DMS153 treated with DMSO at 0.1 percent for 48 hours (cell line): ENCODE results near the gene CC2D1A.
"Not testable (repeated sequence)": the region's sequence is repeated elsewhere in the genome, so short reads cannot be mapped to it uniquely, and the experiment has no call there.

Source experiments
- DNase-seq: peaks from one replicate; lab custom pipeline; 2025; ENCODE audit not compliant: unreplicated experiment; lab: John Stamatoyannopoulos, UW

Gene CC2D1A

GRCh38 chr19:13960863-13961784 is 55.1 kb downstream of the CC2D1A start:
- DNase-seq: no peak

GRCh38 chr19:13961826-13962698 is 56.1 kb downstream of the CC2D1A start:
- no peak for DNase-seq

DNA sequence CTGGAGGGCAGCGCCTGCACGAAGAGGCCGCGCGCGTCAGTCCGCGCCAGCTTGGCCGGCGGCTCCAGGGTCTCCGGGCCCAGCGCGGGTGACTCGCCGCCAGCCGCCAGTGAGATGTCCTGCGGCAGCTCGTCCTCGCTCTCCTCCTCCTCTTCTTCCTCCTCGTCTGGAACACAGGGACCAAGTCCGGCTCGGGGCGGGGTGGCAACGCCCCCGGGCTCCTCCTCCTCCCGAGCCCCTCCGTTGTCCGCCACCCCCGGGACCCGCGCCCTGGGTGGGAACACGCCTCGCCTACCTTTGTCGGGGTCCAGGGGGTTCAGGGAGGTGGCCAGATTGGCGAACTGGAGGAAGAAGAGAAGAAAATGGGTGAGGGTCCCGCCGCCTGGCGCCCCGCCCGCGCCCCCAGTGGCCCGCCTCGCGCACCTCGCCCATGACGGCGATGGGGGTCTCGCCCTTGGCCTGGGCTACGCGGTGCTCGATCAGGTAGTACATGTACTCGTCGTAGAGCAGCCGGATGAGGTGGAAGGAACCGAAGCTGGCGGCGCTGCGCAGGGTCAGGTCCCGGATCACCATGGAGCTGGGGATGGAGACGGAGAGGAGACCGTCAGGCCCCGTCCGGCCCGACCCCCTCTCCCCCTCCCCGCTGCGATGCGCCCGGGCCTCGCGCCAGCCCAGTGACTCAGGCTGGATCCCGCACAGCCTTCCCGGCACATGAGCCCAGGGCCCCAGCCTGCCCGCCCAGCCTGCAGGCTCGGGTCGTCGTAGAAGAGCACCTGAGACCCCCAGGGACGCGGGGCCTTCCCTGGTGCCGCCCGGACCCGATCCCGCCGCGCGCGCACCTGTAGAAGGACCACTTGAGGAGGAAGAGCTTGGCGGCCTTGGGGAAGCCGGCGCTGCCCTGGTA is 57.0 kb downstream of the CC2D1A start:
- no peak for DNase-seq

GRCh38 chr19:13963603-13964105 is 57.7 kb downstream of the CC2D1A start:
- DNase-seq: no peak

DNA sequence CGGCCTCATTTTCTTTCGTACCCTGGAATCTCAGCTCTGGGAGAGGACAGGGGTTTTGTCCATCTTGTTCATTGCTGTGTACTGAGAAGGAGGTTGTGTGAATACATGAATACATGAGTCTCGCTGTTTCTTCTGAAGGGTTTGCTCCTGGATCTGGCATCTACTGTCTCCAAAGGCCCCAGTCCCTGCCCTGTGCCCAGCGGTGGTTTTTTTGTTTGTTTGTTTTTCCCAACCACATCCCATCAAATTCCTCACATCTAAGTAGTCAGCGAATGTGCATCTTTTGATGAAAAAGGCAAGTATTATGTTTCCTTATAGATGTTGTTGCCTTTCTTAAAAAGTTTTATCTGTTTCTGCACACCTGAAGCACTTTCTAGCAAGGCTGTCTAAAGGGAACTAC is 58.8 kb downstream of the CC2D1A start:
- no peak for DNase-seq

GRCh38 chr19:13965377-13965896 is 59.4 kb downstream of the CC2D1A start:
- no peak for DNase-seq

DNA sequence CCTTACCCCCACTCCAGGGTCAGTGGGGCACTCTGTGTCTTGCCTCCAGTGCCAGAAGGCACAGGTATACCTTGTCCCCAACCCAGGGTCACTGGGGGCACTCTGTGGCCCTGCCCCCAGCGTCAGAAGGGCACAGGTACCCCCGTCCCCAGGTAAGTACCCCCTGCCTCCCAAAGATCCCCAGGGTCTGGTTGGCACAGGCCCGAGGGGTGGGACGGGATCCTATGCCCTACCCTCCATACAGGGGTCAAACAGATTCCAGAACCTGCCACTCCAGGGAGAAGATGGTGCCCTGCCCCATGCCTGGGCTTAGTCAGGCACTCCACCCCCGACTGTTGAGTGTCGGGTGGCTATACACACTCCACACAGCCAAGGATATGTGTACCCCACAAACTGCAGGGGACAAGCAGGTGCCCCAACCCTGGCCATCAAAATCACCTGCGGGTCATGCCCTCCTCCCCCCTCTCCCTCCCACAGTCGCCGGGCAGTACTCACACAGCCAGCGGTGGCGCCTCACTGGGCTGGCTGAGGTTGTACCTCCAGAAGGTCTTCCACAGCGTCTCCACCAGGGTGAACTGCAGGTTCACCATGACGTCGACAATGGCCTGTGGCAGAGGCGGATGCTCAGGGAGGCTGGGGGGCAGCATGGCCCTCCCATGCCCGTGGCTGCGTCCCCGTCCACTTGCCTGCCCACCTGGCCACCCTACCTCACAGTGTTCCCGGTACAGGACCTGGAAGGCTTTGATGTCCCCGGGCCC is 60.1 kb downstream of the CC2D1A start:
- no peak for DNase-seq

GRCh38 chr19:13966684-13967128 is 60.7 kb downstream of the CC2D1A start:
- no peak for DNase-seq

DNA sequence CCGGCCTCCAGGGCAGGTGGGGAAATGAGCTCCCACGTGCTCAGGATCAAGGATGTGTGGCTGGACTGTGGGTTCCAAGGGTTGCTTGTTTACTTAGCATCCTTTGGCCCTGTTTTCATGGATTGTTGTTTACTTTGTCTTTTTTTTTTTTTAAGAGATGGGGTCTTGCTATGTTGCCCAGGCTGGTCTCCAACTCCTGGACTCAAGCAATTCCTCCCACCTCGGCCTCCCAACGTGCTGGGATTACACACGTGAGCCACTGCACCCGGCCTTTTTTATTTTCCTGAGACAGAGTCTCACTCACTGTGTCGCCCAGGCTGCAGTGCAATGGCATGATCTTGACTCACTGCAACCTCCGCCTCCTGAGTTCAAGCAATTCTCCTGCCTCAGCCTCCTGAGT is 61.2 kb downstream of the CC2D1A start:
- not testable (repeated sequence) for DNase-seq

DNA sequence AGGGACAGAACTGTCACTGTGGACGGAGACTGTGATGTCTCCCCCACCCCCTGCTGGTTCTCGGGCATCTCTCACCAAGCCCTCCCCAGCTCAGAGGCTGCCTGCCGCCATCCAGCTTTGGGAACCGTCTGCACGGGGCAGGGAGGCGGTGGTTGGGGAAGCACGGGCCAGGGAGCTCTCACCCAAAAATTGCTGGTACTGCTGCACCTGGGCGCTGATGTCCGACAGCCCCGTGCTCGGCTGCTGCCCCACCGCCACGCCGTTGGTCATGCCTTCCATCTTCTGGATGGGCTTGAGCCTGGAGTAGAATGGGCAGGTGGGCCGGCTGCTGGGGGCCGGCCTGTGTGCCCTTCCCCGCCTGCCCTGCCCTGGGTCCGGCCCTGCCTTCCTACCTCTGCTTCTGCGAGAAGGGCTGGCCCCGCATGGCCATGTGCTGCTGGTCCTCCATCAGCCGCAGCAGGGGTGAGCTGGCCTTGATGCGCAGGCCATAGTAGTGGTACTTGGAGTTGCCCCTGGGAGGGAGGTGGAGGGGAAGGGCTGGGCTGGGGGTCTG is 62.5 kb downstream of the CC2D1A start:
- no peak for DNase-seq

DNA sequence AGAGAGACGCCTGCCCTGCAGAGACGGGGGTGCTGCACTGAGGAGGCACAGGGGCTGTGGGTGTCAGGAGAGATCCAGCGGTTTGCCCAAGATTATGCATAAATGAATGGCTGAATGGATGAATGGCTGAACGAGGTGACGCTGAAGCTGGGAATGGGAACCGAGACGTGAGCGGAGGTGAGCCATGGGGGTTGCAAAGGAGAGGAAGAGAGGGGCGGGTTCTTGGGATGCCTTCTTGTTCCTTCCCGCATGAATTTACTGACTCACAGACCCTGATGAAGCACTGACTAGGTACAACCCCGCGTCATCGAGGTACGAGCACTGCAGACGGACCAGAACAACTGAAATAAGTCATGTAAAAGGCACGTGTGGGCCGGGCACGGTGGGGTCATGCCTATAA is 63.0 kb downstream of the CC2D1A start:
- DNase-seq: no peak

DNA sequence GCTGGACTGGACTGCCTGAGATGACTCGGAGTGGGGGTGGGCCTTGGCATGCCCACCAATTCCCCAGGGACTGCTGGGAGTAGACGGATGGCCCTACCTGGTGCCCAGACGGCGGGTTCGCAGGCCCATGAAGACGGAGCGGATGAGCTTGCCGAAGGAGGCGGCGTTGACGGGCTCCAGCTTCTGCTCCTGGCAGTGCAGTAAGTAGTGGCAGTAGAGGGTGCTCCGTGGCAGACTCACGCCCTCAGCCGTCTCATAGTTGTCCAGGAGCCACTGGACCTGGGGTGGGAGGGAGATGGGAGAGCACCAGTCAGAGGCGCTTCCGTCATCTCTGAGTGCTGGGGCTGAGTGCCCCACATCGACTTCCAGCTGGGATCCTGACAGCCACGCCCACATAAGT is 63.9 kb downstream of the CC2D1A start:
- DNase-seq: no peak

GRCh38 chr19:13971868-13972267 is 65.9 kb downstream of the CC2D1A start:
- not testable (repeated sequence) for DNase-seq

DNA sequence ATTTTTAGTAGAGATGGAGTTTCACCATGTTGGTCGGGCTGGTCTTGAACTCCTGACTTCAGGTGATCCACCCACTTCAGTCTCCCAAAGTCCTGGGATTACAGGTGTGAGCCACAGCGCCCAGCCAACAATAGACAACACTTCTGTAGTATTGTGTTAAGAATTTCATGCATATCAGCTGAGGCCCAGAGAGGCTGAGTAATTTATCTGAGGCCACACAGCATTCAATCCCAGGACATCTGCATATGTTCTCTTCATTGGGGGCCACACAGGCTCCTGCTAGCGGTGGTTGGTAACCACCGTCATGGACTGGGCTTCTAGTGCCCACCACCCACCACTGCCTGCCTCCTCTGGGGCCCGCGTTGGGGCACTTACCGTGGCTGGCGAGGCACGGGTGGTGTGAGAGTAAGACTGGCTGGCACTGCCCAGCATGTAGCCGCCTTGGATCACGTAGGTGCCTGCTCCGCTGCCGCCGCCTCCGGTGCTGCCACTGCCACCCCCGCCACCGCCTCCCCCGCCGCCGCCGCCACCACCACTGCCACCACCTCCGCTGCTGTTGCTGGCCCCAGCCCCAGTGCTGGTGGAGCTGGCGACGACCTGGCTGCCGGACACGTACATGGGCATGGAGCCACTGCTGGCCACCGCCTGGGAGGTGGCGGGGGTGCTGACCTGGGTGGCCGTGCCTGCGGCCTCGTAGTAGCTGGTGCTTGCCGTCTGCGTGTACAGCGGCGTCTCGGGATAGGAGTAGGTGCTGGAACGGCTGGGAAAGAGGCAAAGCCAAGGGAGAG is 66.6 kb downstream of the CC2D1A start:
- DNase-seq: no peak

- not testable (repeated sequence) for DNase-seq
These were observed 67.5 kb downstream of the CC2D1A start for GRCh38 chr19:13973479-13973878.

- peak; percentile 90 for DNase-seq
These were observed 68.1 kb downstream of the CC2D1A start for GRCh38 chr19:13974073-13974472.

DNA sequence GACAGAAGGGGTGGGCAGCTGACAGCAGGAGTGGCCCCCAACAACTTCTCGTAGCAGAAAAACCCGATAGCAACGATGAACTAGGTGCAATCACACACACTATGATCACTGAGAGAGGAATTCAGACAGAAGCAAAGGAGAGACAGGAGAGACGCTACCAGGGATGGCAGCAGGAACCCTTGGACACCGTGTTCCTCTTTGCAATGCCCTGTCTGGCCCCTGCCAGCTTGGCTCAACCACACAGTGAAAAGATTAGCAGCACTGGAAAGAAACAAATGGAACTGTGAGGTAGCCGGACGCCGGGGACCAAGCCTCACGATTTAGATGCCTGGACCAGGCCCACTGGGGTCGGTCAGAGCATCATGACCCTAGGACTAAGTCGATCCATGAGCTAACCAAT is 69.9 kb downstream of the CC2D1A start:
- no peak for DNase-seq

- DNase-seq: no peak
These were observed 70.4 kb downstream of the CC2D1A start for GRCh38 chr19:13976446-13976845.

DNA sequence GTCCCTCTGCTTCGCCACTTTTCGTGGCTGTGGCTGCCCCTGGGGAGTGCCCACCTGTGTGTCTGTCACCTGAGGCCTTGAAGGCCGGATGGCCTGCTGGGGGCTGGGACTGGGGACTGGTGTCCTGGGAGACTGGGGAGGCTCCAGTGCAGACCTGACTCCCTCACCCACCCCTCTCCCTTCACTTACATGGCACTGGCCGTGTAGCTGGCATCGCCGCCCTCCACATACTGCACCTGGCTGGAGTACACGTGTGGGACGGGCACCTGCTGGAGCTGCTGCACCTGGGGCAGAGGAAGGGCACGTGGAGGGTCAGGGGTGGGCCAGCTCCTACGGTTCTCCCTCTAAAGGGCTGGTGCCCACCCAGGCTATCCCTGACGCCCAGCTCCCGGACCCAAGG is 71.8 kb downstream of the CC2D1A start:
- DNase-seq: no peak
